Neural progenitor cell (in vitro differentiated cells): ENCODE data around the gene FJX1. TPM values are rescaled to one million over a fixed set of nuclear protein-coding genes. Genes with fewer than 3 reads are reported as not detected.
"Not testable (repeated sequence)": the region's sequence is repeated elsewhere in the genome, so short reads cannot be mapped to it uniquely, and the experiment has no call there.

Source experiments
- DNase-seq: peaks from one replicate; pipeline ENCODE4 v3.0.0-alpha.2; 2016; ENCODE audit warnings: low spot score
- H2AFZ ChIP-seq: fragments of 200-600 bp; sonication (generic); replicated peaks from 2 replicates; pipeline ENCODE4 v1.6.1; 2016; ENCODE audit warnings: antibody characterized with exemption
- H3F3A ChIP-seq: fragments of 200-600 bp; sonication (generic); 2 replicates; pipeline ENCODE4 v1.6.1; 2016; ENCODE audit warnings: antibody characterized with exemption, low read depth
- H3K27ac ChIP-seq: fragments of 200-600 bp; sonication (generic); 2 replicates; pipeline ENCODE4 v1.5.1; 2016; ENCODE audit warnings: mild to moderate bottlenecking
- H3K27me3 ChIP-seq: fragments of 200-600 bp; sonication (generic); 2 replicates; pipeline ENCODE4 v1.6.1; 2016; ENCODE audit warnings: mild to moderate bottlenecking, moderate library complexity
- H3K36me3 ChIP-seq: fragments of 200-600 bp; sonication (generic); 2 replicates; pipeline ENCODE4 v1.5.1; 2016
- H3K4me1 ChIP-seq: fragments of 200-600 bp; sonication (generic); 2 replicates; pipeline ENCODE4 v1.6.1; 2016; ENCODE audit warnings: mixed run types
- H3K4me2 ChIP-seq: fragments of 200-600 bp; sonication (generic); 2 replicates; pipeline ENCODE4 v1.6.1; 2016
- H3K4me3 ChIP-seq: fragments of 200-600 bp; sonication (generic); 2 replicates; pipeline ENCODE4 v1.5.1; 2016
- H3K79me2 ChIP-seq: fragments of 200-600 bp; sonication (generic); 2 replicates; pipeline ENCODE4 v1.6.1; 2016; ENCODE audit warnings: low read depth
- H3K9ac ChIP-seq: fragments of 200-600 bp; sonication (generic); 2 replicates; pipeline ENCODE4 v1.6.1; 2016
- H3K9me3 ChIP-seq: fragments of 200-600 bp; sonication (generic); 2 replicates; pipeline ENCODE4 v1.5.1; 2016; ENCODE audit warnings: low read depth
- H4K20me1 ChIP-seq: fragments of 200-600 bp; sonication (generic); 2 replicates; pipeline ENCODE4 v1.6.1; 2016; ENCODE audit warnings: low read depth
- H3K27ac Mint-ChIP-seq: 3 replicates; pipeline ENCODE4 v1.8.0; 2021; ENCODE audit warnings: mixed read lengths
- H3K27me3 Mint-ChIP-seq: 2 replicates; pipeline ENCODE4 v1.8.0; 2022; ENCODE audit warnings: low read depth, mild to moderate bottlenecking, inconsistent platforms, moderate library complexity, mixed read lengths; ENCODE audit not compliant: insufficient read depth
- H3K36me3 Mint-ChIP-seq: 3 replicates; pipeline ENCODE4 v1.8.0; 2021; ENCODE audit warnings: mixed read lengths
- H3K4me1 Mint-ChIP-seq: 3 replicates; pipeline ENCODE4 v1.8.0; 2021; ENCODE audit warnings: mixed read lengths
- H3K4me3 Mint-ChIP-seq: 3 replicates; pipeline ENCODE4 v1.8.0; 2021; ENCODE audit warnings: mild to moderate bottlenecking, moderate library complexity, mixed read lengths
- H3K9me3 Mint-ChIP-seq: 3 replicates; pipeline ENCODE4 v1.8.0; 2020; ENCODE audit warnings: mixed read lengths
- EZH2 ChIP-seq: fragments of 200-600 bp; sonication (generic); IDR thresholded peaks from 2 replicates; pipeline ENCODE4 v1.6.1; 2017; ENCODE audit warnings: antibody characterized with exemption, mild to moderate bottlenecking, moderate library complexity
- EZH2phosphoT487 ChIP-seq: fragments of 200-600 bp; sonication (generic); IDR thresholded peaks from 2 replicates; pipeline ENCODE4 v1.6.1; 2017; ENCODE audit warnings: antibody characterized with exemption
- total RNA-seq: library from RNA; depleted of rRNA; stranded (reverse); fragments of >200 nt; gene quantifications from 2 replicates; pipeline ENCODE4 v1.2.3, GENCODE V29; 2015; ENCODE audit warnings: low replicate concordance
- TF ChIP-seq, protein P1 (sequence below): fragments of 200-600 bp; sonication (generic); IDR thresholded peaks from 2 replicates; pipeline ENCODE4 v1.5.1; 2017; ENCODE audit warnings: antibody characterized with exemption, mild to moderate bottlenecking

Gene FJX1
- total RNA-seq, 1 donor from 2014 or later = 53.3 TPM

DNA sequence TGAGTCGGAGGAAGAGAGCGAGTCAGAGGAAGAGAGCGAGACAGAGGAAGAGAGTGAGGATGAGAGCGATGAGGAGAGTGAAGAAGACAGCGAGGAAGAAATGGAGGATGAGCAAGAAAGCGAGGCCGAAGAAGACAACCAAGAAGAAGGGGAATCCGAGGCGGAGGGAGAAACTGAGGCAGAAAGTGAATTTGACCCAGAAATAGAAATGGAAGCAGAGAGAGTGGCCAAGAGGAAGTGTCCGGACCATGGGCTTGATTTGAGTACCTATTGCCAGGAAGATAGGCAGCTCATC is 45.1 kb downstream of the FJX1 start:
- Mint-ChIP-seq H3K27ac (peak overlapping the region; percentile 34), H3K27me3 (peaks cover 4% of the 10 kb centered on the region), H3K36me3 (peaks cover 37% of the 10 kb centered on the region), H3K4me1 (peaks cover 31% of the 10 kb centered on the region), H3K4me3 (peak overlapping the region; percentile 95), H3K9me3 (peaks cover 41% of the 10 kb centered on the region)
- H3K9ac ChIP-seq = no peak overlapping the region
- H3K36me3 ChIP-seq = peaks cover 27% of the 10 kb centered on the region
- TF ChIP-seq EZH2phosphoT487 (no peak), EZH2 (no peak)
- TF ChIP-seq, protein P1, sequence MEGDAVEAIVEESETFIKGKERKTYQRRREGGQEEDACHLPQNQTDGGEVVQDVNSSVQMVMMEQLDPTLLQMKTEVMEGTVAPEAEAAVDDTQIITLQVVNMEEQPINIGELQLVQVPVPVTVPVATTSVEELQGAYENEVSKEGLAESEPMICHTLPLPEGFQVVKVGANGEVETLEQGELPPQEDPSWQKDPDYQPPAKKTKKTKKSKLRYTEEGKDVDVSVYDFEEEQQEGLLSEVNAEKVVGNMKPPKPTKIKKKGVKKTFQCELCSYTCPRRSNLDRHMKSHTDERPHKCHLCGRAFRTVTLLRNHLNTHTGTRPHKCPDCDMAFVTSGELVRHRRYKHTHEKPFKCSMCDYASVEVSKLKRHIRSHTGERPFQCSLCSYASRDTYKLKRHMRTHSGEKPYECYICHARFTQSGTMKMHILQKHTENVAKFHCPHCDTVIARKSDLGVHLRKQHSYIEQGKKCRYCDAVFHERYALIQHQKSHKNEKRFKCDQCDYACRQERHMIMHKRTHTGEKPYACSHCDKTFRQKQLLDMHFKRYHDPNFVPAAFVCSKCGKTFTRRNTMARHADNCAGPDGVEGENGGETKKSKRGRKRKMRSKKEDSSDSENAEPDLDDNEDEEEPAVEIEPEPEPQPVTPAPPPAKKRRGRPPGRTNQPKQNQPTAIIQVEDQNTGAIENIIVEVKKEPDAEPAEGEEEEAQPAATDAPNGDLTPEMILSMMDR = no peak
- peaks cover 18% of the 10 kb centered on the region for H3K9me3 ChIP-seq
- peaks cover 53% of the 10 kb centered on the region for H3K79me2 ChIP-seq
- H3K4me3 ChIP-seq = peak overlapping the region; percentile 49
- peaks cover 47% of the 10 kb centered on the region for H3K27me3 ChIP-seq
- peak overlapping the region; percentile 94 for H2AFZ ChIP-seq
- no peaks in the 10 kb centered on the region for H4K20me1 ChIP-seq
- peaks cover 20% of the 10 kb centered on the region for H3F3A ChIP-seq
- H3K27ac ChIP-seq = no peak overlapping the region
- H3K4me1 ChIP-seq = peaks cover 6% of the 10 kb centered on the region
- DNase-seq = no peak
- peak overlapping the region; percentile 74 for H3K4me2 ChIP-seq

DNA sequence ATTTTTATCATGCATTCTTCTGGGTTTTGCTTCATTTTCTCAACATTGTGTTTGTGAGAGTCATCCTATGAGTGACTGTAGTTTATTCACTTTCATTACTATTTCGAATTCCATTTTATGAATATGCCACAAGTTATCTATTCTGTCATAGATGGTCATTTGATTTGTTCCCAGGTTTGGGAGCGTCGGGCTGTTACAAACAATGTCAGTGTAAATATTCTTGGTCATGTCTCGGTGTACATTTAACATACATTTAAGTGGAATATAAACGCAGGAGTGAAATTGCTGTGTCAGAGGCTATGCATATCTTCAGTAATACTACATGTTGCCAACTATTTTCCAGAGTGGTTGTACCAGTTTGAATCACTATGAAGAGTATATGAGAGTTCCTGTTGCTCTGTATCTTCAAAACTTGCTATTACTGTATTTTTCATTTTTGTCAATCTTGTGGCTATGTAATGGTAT is 46.7 kb downstream of the FJX1 start:
- peaks cover 31% of the 10 kb centered on the region for H3K4me1 Mint-ChIP-seq
- no peak overlapping the region for H3K27ac ChIP-seq
- H3K9me3 Mint-ChIP-seq = peaks cover 43% of the 10 kb centered on the region
- no peak overlapping the region for H3K27ac Mint-ChIP-seq
- TF ChIP-seq, protein P1 = no peak
- no peak for TF ChIP-seq EZH2phosphoT487
- TF ChIP-seq EZH2 = no peak
- H3K9ac ChIP-seq = no peak overlapping the region
- H3K4me1 ChIP-seq = peaks cover 6% of the 10 kb centered on the region
- peak overlapping the region; percentile 20 for H3K4me3 ChIP-seq
- H3K4me3 Mint-ChIP-seq = peak overlapping the region; percentile 0
- peaks cover 20% of the 10 kb centered on the region for H3F3A ChIP-seq
- H3K36me3 ChIP-seq = peaks cover 27% of the 10 kb centered on the region
- H2AFZ ChIP-seq = no peak overlapping the region
- peaks cover 4% of the 10 kb centered on the region for H3K27me3 Mint-ChIP-seq
- H3K36me3 Mint-ChIP-seq = peaks cover 44% of the 10 kb centered on the region
- no peaks in the 10 kb centered on the region for H4K20me1 ChIP-seq
- H3K4me2 ChIP-seq = no peak overlapping the region
- peaks cover 68% of the 10 kb centered on the region for H3K79me2 ChIP-seq
- peaks cover 31% of the 10 kb centered on the region for H3K27me3 ChIP-seq
- no peak for DNase-seq
- H3K9me3 ChIP-seq = peaks cover 18% of the 10 kb centered on the region

DNA sequence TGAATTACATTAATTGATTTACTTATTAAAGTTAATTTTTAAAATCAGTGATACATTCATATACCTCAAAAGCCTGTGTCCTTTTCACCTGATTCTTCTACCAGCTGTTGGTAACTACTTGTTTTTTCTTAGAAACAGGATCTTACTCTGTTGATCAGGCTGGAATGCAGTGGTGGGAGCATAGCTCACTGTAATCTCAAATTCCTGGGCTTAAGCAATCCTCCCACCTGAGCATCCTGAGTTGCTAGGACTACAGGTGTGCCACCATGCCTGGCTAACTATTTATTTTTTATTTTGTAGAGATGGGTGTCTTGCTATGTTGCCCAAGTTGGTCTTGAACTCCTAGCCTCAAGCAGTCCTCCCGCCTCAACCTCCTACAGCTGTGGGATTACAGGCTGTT is 49.0 kb downstream of the FJX1 start:
- Histone ChIP-seq H2AFZ (no peak overlapping the region), H3K4me1 (no peaks in the 10 kb centered on the region), H3K27me3 (peaks cover 8% of the 10 kb centered on the region), H3K4me3 (no peak overlapping the region), H3K4me2 (no peak overlapping the region), H3K36me3 (peaks cover 27% of the 10 kb centered on the region), H3K9ac (no peak overlapping the region), H3K9me3 (peaks cover 18% of the 10 kb centered on the region), H3K79me2 (peaks cover 90% of the 10 kb centered on the region), H3K27ac (no peak overlapping the region), H4K20me1 (peaks cover 5% of the 10 kb centered on the region), H3F3A (peaks cover 11% of the 10 kb centered on the region)
- no peak for TF ChIP-seq EZH2
- TF ChIP-seq EZH2phosphoT487 = no peak
- H3K4me1 Mint-ChIP-seq = peaks cover 17% of the 10 kb centered on the region
- H3K4me3 Mint-ChIP-seq = no peak overlapping the region
- no peak overlapping the region for H3K27ac Mint-ChIP-seq
- H3K9me3 Mint-ChIP-seq = peaks cover 46% of the 10 kb centered on the region
- no peak for DNase-seq
- H3K36me3 Mint-ChIP-seq = peaks cover 53% of the 10 kb centered on the region
- H3K27me3 Mint-ChIP-seq = peaks cover 2% of the 10 kb centered on the region

DNA sequence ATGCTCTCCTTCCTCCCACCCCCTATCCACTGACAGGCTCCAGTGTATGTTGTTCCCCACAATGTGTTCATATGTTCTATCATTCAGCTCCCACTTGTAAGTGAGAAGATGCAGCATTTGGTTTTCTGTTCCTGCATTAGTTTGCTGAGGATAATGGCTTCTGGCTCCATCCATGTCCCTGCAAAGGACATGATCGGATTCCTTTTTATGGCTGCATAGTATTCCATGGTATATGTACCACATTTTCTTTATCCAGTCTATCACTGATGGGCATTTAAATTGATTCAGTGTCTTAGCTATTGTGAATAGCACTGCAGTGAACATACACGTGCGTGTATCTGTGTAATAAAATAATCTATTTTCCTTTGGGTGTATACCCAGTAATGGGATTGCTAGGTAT is 50.1 kb downstream of the FJX1 start:
- H3K9me3 Mint-ChIP-seq = peaks cover 39% of the 10 kb centered on the region
- H3K27ac ChIP-seq, H3K4me3 ChIP-seq, H3F3A ChIP-seq, H3K4me2 ChIP-seq, H3K27me3 ChIP-seq, H3K27me3 Mint-ChIP-seq, H3K9ac ChIP-seq, H3K4me1 ChIP-seq, H2AFZ ChIP-seq, DNase-seq, H3K27ac Mint-ChIP-seq, H3K4me3 Mint-ChIP-seq, H4K20me1 ChIP-seq: not testable (repeated sequence)
- peaks cover 11% of the 10 kb centered on the region for H3K4me1 Mint-ChIP-seq
- Histone ChIP-seq H3K9me3 (peaks cover 18% of the 10 kb centered on the region), H3K36me3 (peaks cover 27% of the 10 kb centered on the region), H3K79me2 (peaks cover 98% of the 10 kb centered on the region)
- H3K36me3 Mint-ChIP-seq = peaks cover 53% of the 10 kb centered on the region

Other genes with a start within 250 kb of the FJX1 start
- gene SLC1A2, start 198.9 kb upstream of the FJX1 start, total RNA-seq = 4.2 and 4.9 TPM in 2 replicates
- gene PAMR1, start 92.8 kb upstream of the FJX1 start, total RNA-seq = 209 and 285 TPM in 2 replicates
- gene TRIM44, start 44.3 kb downstream of the FJX1 start, total RNA-seq = 28.5 and 44.1 TPM in 2 replicates